ENCODE measurements around the gene SPAG5. TPM values are rescaled to one million over a fixed set of nuclear protein-coding genes. Genes with fewer than 3 reads are reported as not detected.

Gene SPAG5
- total and polyA plus RNA-seq, 2 experiments from 2014 or later, result 99.6 to 104 TPM

GRCh38 chr17:28550858-28551257 lies 48.0 kb downstream of the SPAG5 start (continued):
- no peak for TF ChIP-seq POLR2AphosphoS5 (IDR thresholded peaks at IDR 0.05; ENCODE audit: low read depth)
- TF ChIP-seq ETS1 (IDR thresholded peaks at IDR 0.05), result no peak
- no peak for TF ChIP-seq EZH2 (IDR thresholded peaks at IDR 0.05; ENCODE audit: low read depth, unreplicated experiment)
- no peak for TF ChIP-seq JUNB (IDR thresholded peaks at IDR 0.05; ENCODE audit: unreplicated experiment)
- TF ChIP-seq CTCF (conservative IDR thresholded peaks at IDR 0.05; ENCODE audit: low read depth in 2 of 2), result no peak
- no peak for TF ChIP-seq ZNF331 (CRISPR knock-in tag; IDR thresholded peaks at IDR 0.05; ENCODE audit: low read depth)
- no peak for TF ChIP-seq REST (IDR thresholded peaks at IDR 0.05; ENCODE audit: unreplicated experiment)
- TF ChIP-seq EZH2phosphoT487 (IDR thresholded peaks at IDR 0.05; ENCODE audit: unreplicated experiment), result no peak
- no peak for TF ChIP-seq CREB1 (CRISPR knock-in tag; IDR thresholded peaks at IDR 0.05; ENCODE audit: low read depth)

- Mint-ChIP-seq H3K4me1 (peaks cover 34% of the 10 kb centered on the region), H3K27me3 (ENCODE audit: insufficient read depth, low read depth, poor library complexity) (peaks cover 21% of the 10 kb centered on the region), H3K27ac (no peak overlapping the region), H3K9me3 (no peaks in the 10 kb centered on the region; the same call in 2 of the 3 replicates), H3K36me3 (ENCODE audit: low read depth) (peaks cover 10% of the 10 kb centered on the region), H3K4me3 (no peak overlapping the region; the same call in 2 of the 3 replicates)
- no peak for DNase-seq (ENCODE audit: low spot score)
- Histone ChIP-seq H3K4me3 (no peak overlapping the region), H4K20me1 (replicated peaks; ENCODE audit: insufficient read depth) (no peaks in the 10 kb centered on the region; the same call in 1 of the 2 replicates), H2AFZ (no peak overlapping the region), H3K4me1 (ENCODE audit: insufficient read depth) (peaks cover 16% of the 10 kb centered on the region; the same call in 1 of the 2 replicates), H3K27me3 (ENCODE audit: insufficient read depth) (no peaks in the 10 kb centered on the region), H3K4me2 (no peak overlapping the region), H3F3A (replicated peaks; ENCODE audit: low read depth) (no peaks in the 10 kb centered on the region), H3K79me2 (replicated peaks; ENCODE audit: insufficient read depth) (peaks cover 8% of the 10 kb centered on the region), H3K36me3 (ENCODE audit: insufficient read depth) (no peaks in the 10 kb centered on the region), H3K27ac (ENCODE audit: low read depth) (no peak overlapping the region), H3K9me2 (ENCODE audit: insufficient read depth) (no peaks in the 10 kb centered on the region)
- no peak for ATAC-seq
- no peak for TF ChIP-seq ZNF114 (CRISPR knock-in tag; IDR thresholded peaks at IDR 0.05)
- TF ChIP-seq CTCF (conservative IDR thresholded peaks at IDR 0.05; ENCODE audit: low read depth in 2 of 2), result no peak
- TF ChIP-seq NANOG (IDR thresholded peaks at IDR 0.05; ENCODE audit: borderline replicate concordance), result no peak
- TF ChIP-seq EZH2phosphoT487 (IDR thresholded peaks at IDR 0.05; ENCODE audit: unreplicated experiment), result no peak
- no peak for TF ChIP-seq POLR2AphosphoS5 (IDR thresholded peaks at IDR 0.05; ENCODE audit: low read depth)
- no peak for TF ChIP-seq JUNB (IDR thresholded peaks at IDR 0.05; ENCODE audit: unreplicated experiment)
- TF ChIP-seq ETS1 (IDR thresholded peaks at IDR 0.05), result no peak
These were observed 49.3 kb downstream of the SPAG5 start for GRCh38 chr17:28549236-28550132.

Data from GM23338 (cell line).